Tibial artery (tissue), 4 donors: Measurements from ENCODE around the gene DDO.

ENCODE experiments used
- DNase-seq, 2 donors: peaks; one replicate each; pipeline ENCODE4 v3.0.0-alpha.2; 2019
- H3K27ac ChIP-seq, 2 donors: fragments of 200-600 bp; sonication (generic) in 1 of 2; 1 replicate in 1 of 2; 2 replicates in 1 of 2; pipeline ENCODE4 v1.5.1; 2018 to 2019; ENCODE audit warnings: mild to moderate bottlenecking in 1 of 2
- H3K27me3 ChIP-seq, 2 donors: fragments of 200-600 bp; sonication (generic) in 1 of 2; one replicate each; pipeline versions ENCODE4 v1.5.1 to v1.6.0; 2016 to 2019
- H3K36me3 ChIP-seq, 3 donors: fragments of 200-600 bp; sonication (generic) in 2 of 3; one replicate each; pipeline ENCODE4 v1.5.1; 2016 to 2019; ENCODE audit warnings: mild to moderate bottlenecking in 2 of 3
- H3K4me1 ChIP-seq, 4 donors: fragments of 200-600 bp; sonication (generic) in 2 of 4; 1 replicate in 3 of 4; 2 replicates in 1 of 4; pipeline ENCODE4 v1.5.1; 2016 to 2019
- H3K4me3 ChIP-seq, 2 donors: fragments of 200-600 bp; sonication (generic) in 1 of 2; 1 replicate in 1 of 2; 2 replicates in 1 of 2; pipeline ENCODE4 v1.5.1; 2018 to 2019; ENCODE audit warnings: mild to moderate bottlenecking in 2 of 2
- H3K9me3 ChIP-seq, 3 donors: fragments of 200-600 bp; sonication (generic) in 1 of 3; one replicate each; pipeline ENCODE4 v1.5.1; 2016 to 2019
- CTCF ChIP-seq, 2 experiments: fragments of 200-600 bp in 1 of 2; fragments of 450-650 bp in 1 of 2; IDR thresholded peaks; one replicate each; pipeline ENCODE4 v1.5.1; 2017 to 2019; ENCODE audit warnings: antibody characterized with exemption in 2 of 2, mild to moderate bottlenecking in 1 of 2, moderate library complexity in 1 of 2
- intact Hi-C: fragments of 100-400 bp; cut with DNase I; formaldehyde crosslinking; loops from one replicate; pipeline ENCODE4 v1.15.0; 2023; ENCODE audit warnings: low total_unique reads

Gene DDO

GRCh38 chr6:110439356-110439755 lies 24.0 kb upstream of the DDO start:
- no peaks in the 10 kb centered on the region for H3K27me3 ChIP-seq
- DNase-seq: no peak
- no peak for TF ChIP-seq CTCF (IDR thresholded peaks at IDR 0.05)

GRCh38 chr6:110434961-110435602 lies 19.7 kb upstream of the DDO start:
- Histone ChIP-seq H3K4me3 (no peak overlapping the region), H3K27ac (no peak overlapping the region), H3K27me3 (peaks cover 0 to 9% of the 10 kb centered on the region in 2 donors), H3K36me3 (no peaks in the 10 kb centered on the region), H3K9me3 (no peaks in the 10 kb centered on the region), H3K4me1 (no peaks in the 10 kb centered on the region)
- intact Hi-C loops: no loop called here
- DNase-seq: no peak
- no peak for TF ChIP-seq CTCF (IDR thresholded peaks at IDR 0.05)

More at GRCh38 chr6:110439356-110439755, 24.0 kb upstream of the DDO start:
- intact Hi-C loops: no loop called here
- Histone ChIP-seq H3K4me3 (no peak overlapping the region), H3K4me1 (no peaks in the 10 kb centered on the region), H3K27ac (no peak overlapping the region), H3K36me3 (no peaks in the 10 kb centered on the region), H3K9me3 (no peaks in the 10 kb centered on the region)

- no peak for TF ChIP-seq CTCF (IDR thresholded peaks at IDR 0.05)
- Histone ChIP-seq H3K9me3 (no peaks in the 10 kb centered on the region), H3K4me1 (no peaks in the 10 kb centered on the region), H3K4me3 (no peak overlapping the region), H3K27me3 (peaks cover 0 to 25% of the 10 kb centered on the region in 2 donors), H3K27ac (no peak overlapping the region), H3K36me3 (no peaks in the 10 kb centered on the region)
- no peak for DNase-seq
- intact Hi-C loops: no loop called here
These were observed 17.0 kb upstream of the DDO start for GRCh38 chr6:110432285-110432900.

- no peak for DNase-seq
- no peak overlapping the region for H3K4me3 ChIP-seq
- H3K36me3 ChIP-seq: no peaks in the 10 kb centered on the region
- peaks cover 0 to 26% of the 10 kb centered on the region in 2 donors for H3K27me3 ChIP-seq
- no peaks in the 10 kb centered on the region for H3K4me1 ChIP-seq
- no peaks in the 10 kb centered on the region for H3K9me3 ChIP-seq
- no peak for TF ChIP-seq CTCF (IDR thresholded peaks at IDR 0.05)
- no peak overlapping the region for H3K27ac ChIP-seq
- intact Hi-C loops: no loop called here
These were observed 15.4 kb upstream of the DDO start for GRCh38 chr6:110430741-110431140.

- TF ChIP-seq CTCF (IDR thresholded peaks at IDR 0.05): no peak
- no peak overlapping the region for H3K4me3 ChIP-seq
- intact Hi-C loops: no loop called here
- no peak for DNase-seq
- H3K4me1 ChIP-seq: no peaks in the 10 kb centered on the region
- H3K36me3 ChIP-seq: no peaks in the 10 kb centered on the region
- no peak overlapping the region for H3K27ac ChIP-seq
- H3K27me3 ChIP-seq: peaks cover 0 to 26% of the 10 kb centered on the region in 2 donors
- H3K9me3 ChIP-seq: no peaks in the 10 kb centered on the region
These were observed 14.9 kb upstream of the DDO start for GRCh38 chr6:110430236-110430635.
